HUES6 (cell line): ENCODE data around the gene PASD1.

ENCODE experiments used
- H3K27ac ChIP-seq: 2 replicates; pipeline ENCODE4 v1.7.0; 2013; ENCODE audit warnings: low read depth, mild to moderate bottlenecking, low read length, inconsistent platforms
- H3K27me3 ChIP-seq: 2 replicates; pipeline ENCODE4 v1.6.1; 2013; ENCODE audit warnings: low read length; ENCODE audit not compliant: control insufficient read depth, insufficient read depth
- H3K36me3 ChIP-seq: 2 replicates; pipeline ENCODE4 v1.6.1; 2013; ENCODE audit warnings: low read length; ENCODE audit not compliant: control insufficient read depth, insufficient read depth
- H3K4me1 ChIP-seq: 2 replicates; pipeline ENCODE4 v1.6.1; 2013; ENCODE audit warnings: low read length; ENCODE audit not compliant: control insufficient read depth, insufficient read depth
- H3K4me3 ChIP-seq: 2 replicates; pipeline ENCODE4 v1.5.1; 2013; ENCODE audit warnings: low read depth, low read length
- H3K9ac ChIP-seq: one replicate; pipeline ENCODE4 v1.6.1; 2013; ENCODE audit warnings: mild to moderate bottlenecking, low read length
- H3K9me3 ChIP-seq: 2 replicates; pipeline ENCODE4 v1.6.1; 2013; ENCODE audit warnings: low read depth, low read length; ENCODE audit not compliant: control insufficient read depth, insufficient read depth

The PASD1 gene

GRCh38 chrX:151701531-151701930 is 138.1 kb downstream of the PASD1 start:
- H3K27ac ChIP-seq, result no peak overlapping the region
- H3K9me3 ChIP-seq, result peaks cover 11% of the 10 kb centered on the region; the same call in 1 of the 2 replicates
- no peaks in the 10 kb centered on the region for H3K36me3 ChIP-seq
- H3K27me3 ChIP-seq, result peaks cover 2% of the 10 kb centered on the region
- H3K9ac ChIP-seq, result no peak overlapping the region
- no peak overlapping the region for H3K4me3 ChIP-seq
- H3K4me1 ChIP-seq, result no peaks in the 10 kb centered on the region

- H3K9ac ChIP-seq, result no peak overlapping the region
- peaks cover 11% of the 10 kb centered on the region; the same call in 1 of the 2 replicates for H3K9me3 ChIP-seq
- H3K36me3 ChIP-seq, result no peaks in the 10 kb centered on the region
- no peaks in the 10 kb centered on the region; the same call in 1 of the 2 replicates for H3K27me3 ChIP-seq
- no peak overlapping the region for H3K27ac ChIP-seq
- no peaks in the 10 kb centered on the region for H3K4me1 ChIP-seq
- no peak overlapping the region for H3K4me3 ChIP-seq
These were observed 138.7 kb downstream of the PASD1 start for GRCh38 chrX:151702026-151702714.

GRCh38 chrX:151702741-151703340 is 139.4 kb downstream of the PASD1 start:
- no peaks in the 10 kb centered on the region for H3K4me1 ChIP-seq
- H3K27ac ChIP-seq, result no peak overlapping the region
- no peaks in the 10 kb centered on the region for H3K36me3 ChIP-seq
- no peak overlapping the region for H3K4me3 ChIP-seq
- H3K9ac ChIP-seq, result no peak overlapping the region
- peaks cover 11% of the 10 kb centered on the region; the same call in 1 of the 2 replicates for H3K9me3 ChIP-seq
- no peaks in the 10 kb centered on the region; the same call in 1 of the 2 replicates for H3K27me3 ChIP-seq

- no peak overlapping the region for H3K27ac ChIP-seq
- no peak overlapping the region for H3K9ac ChIP-seq
- H3K9me3 ChIP-seq, result peaks cover 11% of the 10 kb centered on the region; the same call in 1 of the 2 replicates
- no peaks in the 10 kb centered on the region for H3K36me3 ChIP-seq
- no peak overlapping the region for H3K4me3 ChIP-seq
- no peaks in the 10 kb centered on the region; the same call in 1 of the 2 replicates for H3K27me3 ChIP-seq
- H3K4me1 ChIP-seq, result no peaks in the 10 kb centered on the region
These were observed 140.0 kb downstream of the PASD1 start for GRCh38 chrX:151703487-151703886.

GRCh38 chrX:151704041-151704663 is 140.7 kb downstream of the PASD1 start:
- Histone ChIP-seq H3K9ac (no peak overlapping the region), H3K27me3 (peaks cover 2% of the 10 kb centered on the region; the same call in 1 of the 2 replicates), H3K27ac (no peak overlapping the region), H3K9me3 (peaks cover 9% of the 10 kb centered on the region; the same call in 1 of the 2 replicates), H3K36me3 (no peaks in the 10 kb centered on the region), H3K4me1 (no peaks in the 10 kb centered on the region), H3K4me3 (no peak overlapping the region)

GRCh38 chrX:151708821-151709220 is 145.3 kb downstream of the PASD1 start:
- no peak overlapping the region for H3K9ac ChIP-seq
- H3K9me3 ChIP-seq, result peaks cover 7% of the 10 kb centered on the region; the same call in 1 of the 2 replicates
- H3K27me3 ChIP-seq, result peaks cover 8% of the 10 kb centered on the region; the same call in 1 of the 2 replicates
- H3K27ac ChIP-seq, result no peak overlapping the region
- H3K4me1 ChIP-seq, result peaks cover 13% of the 10 kb centered on the region; the same call in 1 of the 2 replicates
- no peaks in the 10 kb centered on the region for H3K36me3 ChIP-seq
- no peak overlapping the region for H3K4me3 ChIP-seq

GRCh38 chrX:151710457-151710856 is 147.0 kb downstream of the PASD1 start:
- H3K27me3 ChIP-seq, result peaks cover 8% of the 10 kb centered on the region; the same call in 1 of the 2 replicates
- peaks cover 7% of the 10 kb centered on the region; the same call in 1 of the 2 replicates for H3K9me3 ChIP-seq
- H3K4me3 ChIP-seq, result no peak overlapping the region
- H3K36me3 ChIP-seq, result no peaks in the 10 kb centered on the region
- peaks cover 16% of the 10 kb centered on the region; the same call in 1 of the 2 replicates for H3K4me1 ChIP-seq
- no peak overlapping the region for H3K9ac ChIP-seq
- no peak overlapping the region for H3K27ac ChIP-seq

- Histone ChIP-seq H3K9me3 (peaks cover 7% of the 10 kb centered on the region; the same call in 1 of the 2 replicates), H3K27me3 (peaks cover 8% of the 10 kb centered on the region; the same call in 1 of the 2 replicates), H3K36me3 (no peaks in the 10 kb centered on the region), H3K4me1 (peaks cover 16% of the 10 kb centered on the region; the same call in 1 of the 2 replicates), H3K4me3 (no peak overlapping the region), H3K9ac (no peak overlapping the region), H3K27ac (no peak overlapping the region)
These were observed 147.7 kb downstream of the PASD1 start for GRCh38 chrX:151711154-151711553.

- Histone ChIP-seq H3K4me3 (no peak overlapping the region), H3K27me3 (peaks cover 8% of the 10 kb centered on the region; the same call in 1 of the 2 replicates), H3K4me1 (peaks cover 16% of the 10 kb centered on the region; the same call in 1 of the 2 replicates), H3K36me3 (no peaks in the 10 kb centered on the region), H3K9ac (no peak overlapping the region), H3K27ac (no peak overlapping the region), H3K9me3 (peaks cover 7% of the 10 kb centered on the region; the same call in 1 of the 2 replicates)
These were observed 148.3 kb downstream of the PASD1 start for GRCh38 chrX:151711787-151712186.

GRCh38 chrX:151712253-151712652 is 148.8 kb downstream of the PASD1 start:
- no peaks in the 10 kb centered on the region for H3K36me3 ChIP-seq

More at GRCh38 chrX:151712253-151712652, 148.8 kb downstream of the PASD1 start:
- Histone ChIP-seq H3K4me3 (no peak overlapping the region), H3K27ac (no peak overlapping the region), H3K4me1 (peaks cover 16% of the 10 kb centered on the region; the same call in 1 of the 2 replicates), H3K27me3 (peaks cover 8% of the 10 kb centered on the region; the same call in 1 of the 2 replicates), H3K9ac (no peak overlapping the region), H3K9me3 (peaks cover 7% of the 10 kb centered on the region; the same call in 1 of the 2 replicates)
